ENCODE measurements around the gene KRTAP10-10.

DNA sequence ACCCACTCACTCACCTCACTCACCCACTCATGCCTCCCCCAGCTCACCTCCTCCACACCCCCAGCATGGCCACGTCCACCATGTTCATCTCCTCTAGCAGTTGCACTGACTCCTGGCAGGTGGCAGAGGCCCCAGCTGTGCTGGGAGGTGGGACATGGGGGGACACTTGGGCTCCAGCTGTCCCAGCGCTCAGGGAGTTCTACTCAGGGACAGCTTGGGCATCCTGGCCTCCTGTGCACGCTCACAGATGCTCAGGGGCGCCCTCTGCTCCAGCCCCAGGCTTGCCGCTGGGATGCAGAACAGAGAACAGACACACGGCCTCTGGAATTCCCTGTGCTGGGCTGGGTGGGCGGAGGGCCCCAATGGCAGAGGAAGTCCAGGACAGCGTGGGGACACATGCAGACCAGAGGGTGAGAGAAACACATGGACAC, 20.1 kb upstream of the KRTAP10-10 start:
- TF ChIP-seq, protein P1, sequence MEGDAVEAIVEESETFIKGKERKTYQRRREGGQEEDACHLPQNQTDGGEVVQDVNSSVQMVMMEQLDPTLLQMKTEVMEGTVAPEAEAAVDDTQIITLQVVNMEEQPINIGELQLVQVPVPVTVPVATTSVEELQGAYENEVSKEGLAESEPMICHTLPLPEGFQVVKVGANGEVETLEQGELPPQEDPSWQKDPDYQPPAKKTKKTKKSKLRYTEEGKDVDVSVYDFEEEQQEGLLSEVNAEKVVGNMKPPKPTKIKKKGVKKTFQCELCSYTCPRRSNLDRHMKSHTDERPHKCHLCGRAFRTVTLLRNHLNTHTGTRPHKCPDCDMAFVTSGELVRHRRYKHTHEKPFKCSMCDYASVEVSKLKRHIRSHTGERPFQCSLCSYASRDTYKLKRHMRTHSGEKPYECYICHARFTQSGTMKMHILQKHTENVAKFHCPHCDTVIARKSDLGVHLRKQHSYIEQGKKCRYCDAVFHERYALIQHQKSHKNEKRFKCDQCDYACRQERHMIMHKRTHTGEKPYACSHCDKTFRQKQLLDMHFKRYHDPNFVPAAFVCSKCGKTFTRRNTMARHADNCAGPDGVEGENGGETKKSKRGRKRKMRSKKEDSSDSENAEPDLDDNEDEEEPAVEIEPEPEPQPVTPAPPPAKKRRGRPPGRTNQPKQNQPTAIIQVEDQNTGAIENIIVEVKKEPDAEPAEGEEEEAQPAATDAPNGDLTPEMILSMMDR (IDR thresholded peaks at IDR 0.05), result no peak
- TF ChIP-seq EZH2 (IDR thresholded peaks at IDR 0.05; ENCODE audit: borderline replicate concordance, insufficient read depth, low read depth, low read length, poor library complexity, severe bottlenecking), result no peak

All from B cell (primary cell).